Sigmoid colon (tissue), 7 donors: Measurements from ENCODE around the gene ATP1B1. TPM values are rescaled to one million over a fixed set of nuclear protein-coding genes. Genes with fewer than 3 reads are reported as not detected.

Source experiments
- DNase-seq: peaks from one replicate; pipeline ENCODE4 v3.0.0-alpha.2; 2019
- H3K27ac ChIP-seq, 4 donors: fragments of 200-600 bp; sonication (generic); one replicate each; pipeline ENCODE4 v1.5.1; 2016 to 2019; ENCODE audit warnings: mild to moderate bottlenecking in 1 of 4
- H3K27me3 ChIP-seq, 3 donors: fragments of 200-600 bp; sonication (generic); one replicate each; pipeline ENCODE4 v1.5.1; 2019; ENCODE audit warnings: mild to moderate bottlenecking in 1 of 3
- H3K36me3 ChIP-seq, 4 donors: fragments of 200-600 bp; sonication (generic); one replicate each; pipeline ENCODE4 v1.5.1; 2016 to 2019
- H3K4me1 ChIP-seq, 4 donors: fragments of 200-600 bp; sonication (generic); one replicate each; pipeline ENCODE4 v1.5.1; 2017 to 2019
- H3K4me3 ChIP-seq, 4 donors: fragments of 200-600 bp; sonication (generic); one replicate each; pipeline ENCODE4 v1.5.1; 2017 to 2019; ENCODE audit warnings: mild to moderate bottlenecking in 2 of 4, moderate library complexity in 1 of 4
- H3K9me3 ChIP-seq, 4 donors: fragments of 200-600 bp in 3 of 4; sonication (generic) in 3 of 4; one replicate each; pipeline versions ENCODE4 v1.5.1 to v1.6.1; 2013 to 2019
- EP300 ChIP-seq, 4 donors: sonication (generic); formaldehyde crosslinking; IDR thresholded peaks; one replicate each; pipeline ENCODE4 v1.6.1; 2017; ENCODE audit warnings: antibody characterized with exemption in 4 of 4
- POLR2A ChIP-seq, 2 donors: fragments of 450-650 bp; IDR thresholded peaks; one replicate each; pipeline ENCODE4 v1.6.1; 2016; ENCODE audit warnings: antibody characterized with exemption in 2 of 2, mild to moderate bottlenecking in 2 of 2, moderate library complexity in 2 of 2
- POLR2AphosphoS5 ChIP-seq, 4 donors: sonication (generic); formaldehyde crosslinking; IDR thresholded peaks; one replicate each; pipeline ENCODE4 v1.6.1; 2017; ENCODE audit warnings: antibody characterized with exemption in 4 of 4
- WGBS, 2 donors: extraction: QIAGEN DNeasy Blood & Tissue Kit; methylation state at CpG; one replicate each; pipeline ENCODE4 v1.1.7; 2013; 5-methylcytosine and 5-hydroxymethylcytosine counted together
- intact Hi-C: fragments of 100-400 bp; cut with DNase I; formaldehyde crosslinking; loops from one replicate; pipeline ENCODE4 v1.15.1; 2023
- polyA plus RNA-seq, 3 donors: library from polyadenylated mRNA; stranded (reverse); fragments of 200-250 nt; gene quantifications; one replicate each; pipeline ENCODE4 v1.2.3, GENCODE V29; 2013
- total RNA-seq, 4 donors: library from RNA; depleted of rRNA; stranded (reverse); fragments of >200 nt; gene quantifications; one replicate each; pipeline ENCODE4 v1.1.0, GENCODE V29; 2016
- TF ChIP-seq, protein P1 (sequence below), 4 experiments: fragments of 450-650 bp in 3 of 4; fragments of 200-600 bp in 1 of 4; IDR thresholded peaks; one replicate each; pipeline ENCODE4 v1.5.1; 2016 to 2019; ENCODE audit warnings: antibody characterized with exemption in 4 of 4, mild to moderate bottlenecking in 3 of 4, moderate library complexity in 2 of 4
- donor health status: healthy with polysubstance abuse.
- donor health status: Bipolar disorder and iron deficiency.
- donor health status: healthy.

Gene ATP1B1
- total and polyA plus RNA-seq, 7 donors: 54.7 to 259 (median 102) TPM

- H3K9me3 ChIP-seq: no peaks in the 10 kb centered on the region
- no peak overlapping the region for H3K4me3 ChIP-seq
- WGBS, 2 donors: 95% methylated on average over 2 of the region's 2 CpGs
- TF ChIP-seq POLR2A (IDR thresholded peaks at IDR 0.05): no peak
- TF ChIP-seq, protein P1, sequence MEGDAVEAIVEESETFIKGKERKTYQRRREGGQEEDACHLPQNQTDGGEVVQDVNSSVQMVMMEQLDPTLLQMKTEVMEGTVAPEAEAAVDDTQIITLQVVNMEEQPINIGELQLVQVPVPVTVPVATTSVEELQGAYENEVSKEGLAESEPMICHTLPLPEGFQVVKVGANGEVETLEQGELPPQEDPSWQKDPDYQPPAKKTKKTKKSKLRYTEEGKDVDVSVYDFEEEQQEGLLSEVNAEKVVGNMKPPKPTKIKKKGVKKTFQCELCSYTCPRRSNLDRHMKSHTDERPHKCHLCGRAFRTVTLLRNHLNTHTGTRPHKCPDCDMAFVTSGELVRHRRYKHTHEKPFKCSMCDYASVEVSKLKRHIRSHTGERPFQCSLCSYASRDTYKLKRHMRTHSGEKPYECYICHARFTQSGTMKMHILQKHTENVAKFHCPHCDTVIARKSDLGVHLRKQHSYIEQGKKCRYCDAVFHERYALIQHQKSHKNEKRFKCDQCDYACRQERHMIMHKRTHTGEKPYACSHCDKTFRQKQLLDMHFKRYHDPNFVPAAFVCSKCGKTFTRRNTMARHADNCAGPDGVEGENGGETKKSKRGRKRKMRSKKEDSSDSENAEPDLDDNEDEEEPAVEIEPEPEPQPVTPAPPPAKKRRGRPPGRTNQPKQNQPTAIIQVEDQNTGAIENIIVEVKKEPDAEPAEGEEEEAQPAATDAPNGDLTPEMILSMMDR (IDR thresholded peaks at IDR 0.05): no peak
- no peak for TF ChIP-seq EP300 (IDR thresholded peaks at IDR 0.05)
- no peak for TF ChIP-seq POLR2AphosphoS5 (IDR thresholded peaks at IDR 0.05)
- H3K27ac ChIP-seq: no peak overlapping the region
- H3K4me1 ChIP-seq: peaks cover 0 to 15% (median 12%) of the 10 kb centered on the region in 4 donors
- intact Hi-C loops: no loop called here
- H3K36me3 ChIP-seq: no peaks in the 10 kb centered on the region
- no peaks in the 10 kb centered on the region for H3K27me3 ChIP-seq
- DNase-seq: no peak
These were observed 14.1 kb upstream of the ATP1B1 start for GRCh38 chr1:169092399-169092798.

GRCh38 chr1:169094897-169095569 is 11.5 kb upstream of the ATP1B1 start:
- Histone ChIP-seq H3K36me3 (no peaks in the 10 kb centered on the region), H3K4me1 (no peaks in the 10 kb centered on the region), H3K27me3 (no peaks in the 10 kb centered on the region), H3K9me3 (no peaks in the 10 kb centered on the region), H3K4me3 (no peak overlapping the region), H3K27ac (no peak overlapping the region)
- WGBS, 2 donors: 25 to 61% methylated on average over 4 of the region's 4 CpGs
- intact Hi-C loops: no loop called here
- no peak for TF ChIP-seq EP300 (IDR thresholded peaks at IDR 0.05)
- no peak for TF ChIP-seq POLR2AphosphoS5 (IDR thresholded peaks at IDR 0.05)
- TF ChIP-seq, protein P1 (IDR thresholded peaks at IDR 0.05): no peak
- TF ChIP-seq POLR2A (IDR thresholded peaks at IDR 0.05): no peak
- DNase-seq: no peak

GRCh38 chr1:169098380-169098779 is 8.1 kb upstream of the ATP1B1 start:
- 71 to 83% methylated on average over 1 of the region's 1 CpG for WGBS, 2 donors
- Histone ChIP-seq H3K4me3 (no peak overlapping the region), H3K4me1 (peaks cover 0 to 16% (median 14%) of the 10 kb centered on the region in 4 donors), H3K27me3 (no peaks in the 10 kb centered on the region), H3K36me3 (no peaks in the 10 kb centered on the region), H3K27ac (no peak overlapping the region), H3K9me3 (no peaks in the 10 kb centered on the region)
- no peak for TF ChIP-seq POLR2A (IDR thresholded peaks at IDR 0.05)
- no peak for DNase-seq
- intact Hi-C loops: no loop called here

DNA sequence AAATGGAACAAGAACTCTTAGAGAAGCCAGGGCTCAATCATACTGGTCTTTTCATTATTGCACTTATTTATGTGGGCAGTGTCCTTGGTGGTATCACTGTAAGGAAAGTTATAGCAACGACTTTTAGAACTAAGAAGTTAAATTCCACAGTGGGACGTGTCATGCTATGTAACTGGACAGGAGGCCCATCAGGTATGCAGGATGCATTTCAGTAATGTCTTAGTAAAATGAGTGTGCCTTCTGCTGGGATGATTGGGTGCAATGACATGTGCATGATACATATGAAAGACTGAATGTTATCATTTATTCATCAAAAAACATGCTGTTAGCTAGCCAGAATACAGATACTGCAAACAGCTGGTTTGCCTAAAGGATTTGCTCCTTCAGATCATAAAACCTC is 6.9 kb upstream of the ATP1B1 start:
- no peaks in the 10 kb centered on the region for H3K36me3 ChIP-seq
- no peak for DNase-seq
- 57 to 89% methylated on average over 2 of the region's 2 CpGs for WGBS, 2 donors
- H3K9me3 ChIP-seq: no peaks in the 10 kb centered on the region
- no peak overlapping the region for H3K27ac ChIP-seq
- H3K4me1 ChIP-seq: peaks cover 0 to 20% (median 15%) of the 10 kb centered on the region in 4 donors
- intact Hi-C loops: no loop called here
- no peak for TF ChIP-seq POLR2AphosphoS5 (IDR thresholded peaks at IDR 0.05)
- TF ChIP-seq POLR2A (IDR thresholded peaks at IDR 0.05): no peak
- no peak for TF ChIP-seq EP300 (IDR thresholded peaks at IDR 0.05)
- TF ChIP-seq, protein P1 (IDR thresholded peaks at IDR 0.05): no peak
- no peak overlapping the region for H3K4me3 ChIP-seq
- H3K27me3 ChIP-seq: no peaks in the 10 kb centered on the region

DNA sequence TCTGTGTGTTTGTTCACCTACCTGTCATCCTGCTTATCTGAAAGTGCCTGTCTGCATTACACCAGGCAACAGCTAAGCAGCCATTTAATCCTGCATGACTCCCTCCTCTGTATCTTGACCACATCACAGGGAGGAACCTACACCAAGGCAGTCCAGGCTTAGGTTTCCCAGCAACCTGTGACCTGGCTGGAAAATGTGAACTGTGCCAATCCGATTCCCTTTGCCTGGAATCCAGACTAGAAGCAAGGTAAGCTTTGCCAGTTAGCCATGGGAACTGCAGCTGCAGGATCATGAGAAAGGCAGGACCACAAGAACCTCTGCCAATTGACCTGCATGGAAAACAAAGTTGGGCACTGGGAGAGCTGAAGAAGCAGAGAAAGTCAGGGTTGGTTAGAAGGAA is 6.3 kb upstream of the ATP1B1 start:
- Histone ChIP-seq H3K36me3 (no peaks in the 10 kb centered on the region), H3K9me3 (no peaks in the 10 kb centered on the region), H3K4me1 (peaks cover 0 to 23% (median 18%) of the 10 kb centered on the region in 4 donors), H3K27me3 (no peaks in the 10 kb centered on the region), H3K4me3 (no peak overlapping the region), H3K27ac (no peak overlapping the region)
- intact Hi-C loops: loop anchor here (5.0 to 10.0 kb wide), 3 partner anchors 333 to 875 kb away; partner anchors contain the start of gene SFT2D2
- WGBS, 2 donors: 20 to 76% methylated on average over 1 of the region's 1 CpG
- no peak for TF ChIP-seq POLR2AphosphoS5 (IDR thresholded peaks at IDR 0.05)
- TF ChIP-seq, protein P1 (IDR thresholded peaks at IDR 0.05): no peak
- no peak for TF ChIP-seq EP300 (IDR thresholded peaks at IDR 0.05)
- TF ChIP-seq POLR2A (IDR thresholded peaks at IDR 0.05): no peak
- DNase-seq: no peak
